ENCODE results near the gene KMT2E.

The KMT2E gene

DNA sequence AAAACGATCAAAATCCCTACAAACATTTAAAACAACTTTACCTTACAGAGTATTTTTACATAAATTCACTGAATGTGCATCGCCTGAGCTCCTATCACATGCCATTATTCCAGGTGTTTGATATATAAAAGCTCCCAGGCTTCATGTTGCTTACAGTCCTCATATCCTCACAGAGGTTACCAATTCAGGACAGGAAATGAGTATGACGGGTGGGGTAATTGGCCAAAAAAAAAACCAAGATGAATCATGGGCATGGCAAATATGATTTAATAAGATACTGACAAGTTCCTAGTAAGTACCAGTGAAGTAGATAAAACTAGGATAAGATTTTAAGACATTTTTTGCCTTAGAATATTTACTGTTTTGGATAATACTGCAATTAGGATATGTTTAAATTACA is 135.8 kb downstream of the KMT2E start:
- intact Hi-C loops (cut with DNase I) = no loop called here
- DNase-seq = no peak

GRCh38 chr7:105151152-105151551 is 137.1 kb downstream of the KMT2E start:
- no peak for DNase-seq
- intact Hi-C loops (cut with DNase I) = no loop called here

DNA sequence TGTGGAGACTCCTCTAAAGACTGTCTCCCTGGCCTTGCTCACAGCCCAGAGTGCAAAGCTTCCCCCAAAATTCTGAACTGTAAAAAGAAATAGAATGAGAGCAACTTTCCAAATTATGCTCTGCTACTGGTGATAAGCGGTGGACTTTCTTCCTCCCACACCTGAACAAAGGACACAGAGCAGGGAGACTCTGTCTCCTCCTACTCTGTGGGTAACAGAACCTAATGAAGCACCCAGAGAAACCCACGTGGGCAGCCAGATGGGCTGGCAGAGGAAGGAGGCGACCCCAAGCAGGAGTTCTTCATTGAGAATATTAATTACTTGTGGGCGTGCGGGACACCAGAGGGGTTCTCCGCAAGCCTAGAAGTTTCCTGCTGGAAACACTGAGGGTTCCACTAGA is 139.5 kb downstream of the KMT2E start:
- no peak for DNase-seq
- intact Hi-C loops (cut with DNase I) = loop anchor here (2.0 kb wide), 1 partner anchor 181 kb away; no protein-coding TSS in a partner anchor

DNA sequence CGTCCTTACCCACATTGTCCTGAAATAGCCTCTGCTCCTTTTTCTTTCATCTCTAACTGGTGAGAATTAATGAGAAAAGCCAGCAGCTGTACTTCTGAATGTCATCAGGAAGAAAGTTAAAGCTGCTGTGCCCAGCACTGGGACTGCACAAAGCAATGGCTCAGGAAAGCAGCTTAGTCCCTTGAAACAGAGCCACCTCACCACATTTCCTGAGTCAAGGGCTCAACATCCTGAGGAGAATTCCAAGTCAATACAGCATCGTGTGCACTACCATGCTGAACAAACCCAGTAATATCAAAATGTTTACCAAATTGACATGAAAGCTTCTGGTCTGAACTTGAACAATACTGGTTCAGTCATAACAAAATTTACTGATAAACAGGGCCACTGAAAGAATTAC is 140.1 kb downstream of the KMT2E start:
- DNase-seq = no peak

DNA sequence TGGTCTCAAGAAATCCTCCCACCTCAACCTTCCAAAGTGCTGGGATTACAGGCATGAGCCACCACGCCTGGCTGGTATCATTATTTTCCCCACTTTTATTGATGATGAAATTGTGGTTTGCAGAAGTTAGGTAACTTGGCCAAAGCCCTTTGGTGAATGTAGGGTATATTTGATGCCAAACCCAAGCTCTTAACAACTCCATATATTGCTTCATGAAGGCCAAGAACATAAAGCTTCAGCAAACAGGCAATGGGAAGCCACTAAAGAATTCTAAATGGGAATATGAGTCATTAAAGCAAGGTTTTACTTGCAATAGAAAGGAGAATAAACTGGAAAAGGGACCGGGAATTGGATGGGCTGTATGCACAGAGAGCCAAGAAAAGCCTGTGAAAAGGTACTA is 142.7 kb downstream of the KMT2E start:
- intact Hi-C loops (cut with DNase I) = loop anchor here (5.0 kb wide), 1 partner anchor 41 kb away; no protein-coding TSS in a partner anchor
- DNase-seq = no peak

More for the DNA sequence above, 140.1 kb downstream of the KMT2E start:
- intact Hi-C loops (cut with DNase I) = no loop called here

DNA sequence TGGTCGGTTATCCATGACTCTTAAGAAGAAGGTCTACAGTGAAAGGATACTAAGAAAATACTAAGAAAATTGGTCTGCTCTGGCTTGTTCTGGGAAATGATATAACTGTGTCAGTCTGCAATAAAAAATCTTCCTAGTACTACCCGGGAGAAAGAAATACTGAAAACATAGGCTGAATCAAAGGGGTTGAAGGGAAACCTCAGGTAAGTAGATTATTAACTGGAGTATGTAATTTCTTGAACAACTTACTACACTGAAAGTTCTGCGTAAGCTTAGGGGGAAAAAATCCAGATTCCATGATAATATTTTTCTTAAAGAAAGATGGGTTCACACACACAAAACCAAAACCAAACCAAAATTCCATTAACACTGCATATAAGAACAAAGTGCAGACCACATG is 143.3 kb downstream of the KMT2E start:
- intact Hi-C loops (cut with DNase I) = loop anchor here (5.0 kb wide), 1 partner anchor 40 kb away; no protein-coding TSS in a partner anchor
- no peak for DNase-seq

GRCh38 chr7:105161366-105161765 is 147.4 kb downstream of the KMT2E start:
- no peak for DNase-seq
- intact Hi-C loops (cut with DNase I) = no loop called here
